Stimulated activated CD4-positive, alpha-beta T cell treated with anti-CD3 and anti-CD28 coated beads, Interleukin-1b, Interleukin-23, amount 100 ng/mL, for 48 hours (primary cell): ENCODE measurements around the gene R3HDM4.
"Not testable (repeated sequence)": the region's sequence is repeated elsewhere in the genome, so short reads cannot be mapped to it uniquely, and the experiment has no call there.

ENCODE experiments used
- DNase-seq: peaks from one replicate; pipeline ENCODE4 v3.0.0-alpha.2; 2020

Gene R3HDM4

GRCh38 chr19:913080-913748, at the start of gene R3HDM4:
R3HDM4 (minus strand) TSS chr19:913219; CDS start chr19:913157, 62 bp downstream.
- DNase-seq: peak; percentile 78

- DNase-seq: no peak
These were observed 49.0 kb upstream of the R3HDM4 start for GRCh38 chr19:961866-962620.

GRCh38 chr19:960601-960938, 47.6 kb upstream of the R3HDM4 start:
- no peak for DNase-seq

GRCh38 chr19:960020-960419, 47.0 kb upstream of the R3HDM4 start:
- DNase-seq: no peak

- DNase-seq: peak; percentile 70
These were observed 46.2 kb upstream of the R3HDM4 start for GRCh38 chr19:958967-959855.

- DNase-seq: not testable (repeated sequence)
These were observed 44.6 kb upstream of the R3HDM4 start for GRCh38 chr19:957578-957977.

GRCh38 chr19:956766-957440, 43.9 kb upstream of the R3HDM4 start:
- no peak for DNase-seq

GRCh38 chr19:955803-956765, 43.1 kb upstream of the R3HDM4 start:
- DNase-seq: no peak

- DNase-seq: no peak
These were observed 41.9 kb upstream of the R3HDM4 start for GRCh38 chr19:954672-955494.

GRCh38 chr19:954272-954671, 41.3 kb upstream of the R3HDM4 start:
- DNase-seq: no peak

- no peak for DNase-seq
These were observed 40.6 kb upstream of the R3HDM4 start for GRCh38 chr19:953445-954271.

GRCh38 chr19:952680-953444, 39.8 kb upstream of the R3HDM4 start:
- no peak for DNase-seq

- DNase-seq: no peak
These were observed 39.1 kb upstream of the R3HDM4 start for GRCh38 chr19:952049-952679.

- DNase-seq: no peak
These were observed 37.5 kb upstream of the R3HDM4 start for GRCh38 chr19:950352-951066.

- DNase-seq: no peak
These were observed 36.0 kb upstream of the R3HDM4 start for GRCh38 chr19:948842-949496.

- no peak for DNase-seq
These were observed 34.9 kb upstream of the R3HDM4 start for GRCh38 chr19:947707-948539.
